Endothelial cell of umbilical vein (primary cell): ENCODE data around the gene ZNF446. TPM values are rescaled to one million over a fixed set of nuclear protein-coding genes. Genes with fewer than 3 reads are reported as not detected.

Experiments
- BruUV-seq: library from RNA; stranded (reverse); fragments of 400-500 nt; replicated peaks from 2 replicates; lab custom pipeline; 2021; lab: Mats Ljungman, UMichigan
- CTCF ChIA-PET: fragments of 300-600, 350-600 bp; sonication (Branson Sonifier 250); formaldehyde crosslinking; loops from one replicate; lab custom pipeline; 2021; ENCODE audit warnings: antibody characterized with exemption, inconsistent platforms; lab: Charles Lee
- POLR2A ChIA-PET: fragments of 300-600, 350-600 bp; sonication (Branson Sonifier 250); formaldehyde crosslinking; loops from one replicate; lab custom pipeline; 2021; ENCODE audit warnings: antibody characterized with exemption, inconsistent platforms; lab: Charles Lee
- DNase-seq: peaks from one replicate; pipeline ENCODE4 v3.0.0-alpha.2; 2011; ENCODE audit warnings: low read depth, low spot score
- FAIRE-seq: peaks from 2 replicates; lab custom pipeline; 2011; peaks lifted over from hg19 to GRCh38; lab: Jason Lieb, UNC
- H2AFZ ChIP-seq: 2 replicates; pipeline ENCODE4 v1.6.0; 2012; ENCODE audit warnings: low read depth, low read length, control low read depth, inconsistent platforms
- H3K27ac ChIP-seq: 2 replicates; pipeline ENCODE4 v1.5.1; 2011; ENCODE audit warnings: low read depth, mild to moderate bottlenecking, control low read depth, low read length, moderate library complexity; ENCODE audit not compliant: insufficient read depth
- H3K27me3 ChIP-seq, 2 experiments: 2 replicates each; pipeline versions ENCODE4 v1.6.0 to v1.6.1; 2011; ENCODE audit warnings: low read length in 2 of 2, mixed read lengths in 1 of 2; ENCODE audit not compliant: control insufficient read depth in 2 of 2, insufficient read depth in 2 of 2
- H3K36me3 ChIP-seq, 2 experiments: 2 replicates in 1 of 2; 3 replicates in 1 of 2; pipeline ENCODE4 v1.5.1; 2011; ENCODE audit warnings: low read length in 2 of 2, mild to moderate bottlenecking in 1 of 2, moderate library complexity in 1 of 2; ENCODE audit not compliant: control insufficient read depth in 2 of 2, insufficient read depth in 2 of 2; ENCODE audit errors: extremely low read depth in 1 of 2
- H3K4me1 ChIP-seq: 3 replicates; pipeline ENCODE4 v1.5.1; 2011; ENCODE audit warnings: mild to moderate bottlenecking, low read length; ENCODE audit not compliant: control insufficient read depth, insufficient read depth; ENCODE audit errors: extremely low read depth
- H3K4me2 ChIP-seq: 2 replicates; pipeline ENCODE4 v1.6.1; 2011; ENCODE audit warnings: low read length, control low read depth, mixed read lengths; ENCODE audit not compliant: insufficient read depth
- H3K4me3 ChIP-seq, 3 experiments: fragments of 200-600 bp in 1 of 3; sonication (generic), shearing (Covaris generic) in 1 of 3; replicated peaks in 1 of 3; 2 replicates each; pipeline ENCODE4 v1.5.1; 2011 to 2016; ENCODE audit warnings: control low read depth in 3 of 3, low read length in 3 of 3, mild to moderate bottlenecking in 2 of 3, inconsistent platforms in 1 of 3, low read depth in 1 of 3, moderate library complexity in 1 of 3; ENCODE audit not compliant: insufficient read depth in 1 of 3
- H3K79me2 ChIP-seq: 2 replicates; pipeline ENCODE4 v1.6.0; 2012; ENCODE audit warnings: low read length, inconsistent platforms; ENCODE audit not compliant: control insufficient read depth, insufficient read depth
- H3K9ac ChIP-seq: replicated peaks from 2 replicates; pipeline ENCODE3; 2011; ENCODE audit warnings: low read length, control low read depth; ENCODE audit not compliant: insufficient read depth; ENCODE audit errors: extremely low read depth
- H3K9me1 ChIP-seq: replicated peaks from 3 replicates; pipeline ENCODE4 v1.6.0; 2011; ENCODE audit warnings: mild to moderate bottlenecking, low read length; ENCODE audit not compliant: control insufficient read depth, insufficient read depth; ENCODE audit errors: extremely low read depth
- H3K9me3 ChIP-seq: replicated peaks from 2 replicates; pipeline ENCODE4 v1.5.1; 2012; ENCODE audit warnings: low read length, inconsistent platforms; ENCODE audit not compliant: control insufficient read depth, insufficient read depth
- H4K20me1 ChIP-seq: replicated peaks from 2 replicates; pipeline ENCODE3; 2011; ENCODE audit warnings: mild to moderate bottlenecking, low read length; ENCODE audit not compliant: control insufficient read depth, insufficient read depth; ENCODE audit errors: extremely low read depth
- CTCF ChIP-seq, 2 donors: IDR thresholded peaks; 1 replicate in 1 of 2; 2 replicates in 1 of 2; pipeline ENCODE4 v1.5.1; 2011; ENCODE audit warnings: low read length in 2 of 2, mild to moderate bottlenecking in 2 of 2, moderate library complexity in 2 of 2, control low read depth in 1 of 2, inconsistent platforms in 1 of 2, low read depth in 1 of 2; ENCODE audit not compliant: insufficient read depth in 1 of 2; ENCODE audit errors: extremely low read depth in 1 of 2
- JUN ChIP-seq: IDR thresholded peaks from 2 replicates; pipeline ENCODE4 v1.6.1; 2011; ENCODE audit warnings: borderline replicate concordance, low read depth; ENCODE audit not compliant: insufficient read length, insufficient read depth
- dilution Hi-C: fragments of 300-500 bp; cut with MboI; formaldehyde crosslinking; loops from one replicate; pipeline ENCODE4 v1.15.0; 2019; ENCODE audit warnings: low sequenced_read_pairs; ENCODE audit not compliant: extremely low pct_ligation_motif_present
- intact Hi-C: fragments of 100-400 bp; cut with micrococcal nuclease; formaldehyde crosslinking; loops from one replicate; pipeline ENCODE4 v1.10.0; 2022
- polyA plus RNA-seq, 4 experiments: library from polyadenylated mRNA; depleted of rRNA in 3 of 4; stranded (reverse) in 3 of 4; unstranded in 1 of 4; fragments of >200 nt; gene quantifications; 2 replicates each; pipeline versions ENCODE4 v1.2.1 to v1.2.3, GENCODE V29; 2011 to 2012; ENCODE audit warnings: missing spikeins in 1 of 4
- total RNA-seq: library from RNA; stranded (reverse); gene quantifications from 2 replicates; pipeline ENCODE4 v1.2.3, GENCODE V29; 2021

The ZNF446 gene
- total and polyA plus RNA-seq, 2 donors (not counting 3 experiments of a cell fraction or from before 2014, with no cell fraction given) = 7.0 to 8.3 TPM

GRCh38 chr19:58434217-58434616 is 41.9 kb upstream of the ZNF446 start:
- BruUV-seq = no TSS peak
- Histone ChIP-seq H3K79me2 (no peaks in the 10 kb centered on the region), H3K4me1 (peaks cover 1% of the 10 kb centered on the region), H3K9me1 (no peaks in the 10 kb centered on the region), H3K27me3 (no peaks in the 10 kb centered on the region), H2AFZ (no peak overlapping the region), H4K20me1 (no peaks in the 10 kb centered on the region), H3K27ac (no peak overlapping the region), H3K36me3 (peaks cover 11 to 15% of the 10 kb centered on the region in 2 experiments), H3K4me3 (no peak overlapping the region), H3K9me3 (peaks cover 40% of the 10 kb centered on the region), H3K4me2 (no peak overlapping the region), H3K9ac (no peak overlapping the region)
- dilution Hi-C loops (no loop called here), intact Hi-C loops (no loop called here)
- TF ChIP-seq JUN = no peak
- no peak for TF ChIP-seq CTCF (IDR thresholded peaks at IDR 0.05; ENCODE audit: extremely low read depth in 1 of 2, insufficient read depth in 1 of 2, low read depth in 1 of 2, low read length in 2 of 2)
- CTCF ChIA-PET = no interaction called here
- POLR2A ChIA-PET = no interaction called here
- FAIRE-seq (no peak), DNase-seq (no peak)
